GM21528 (cell line): ENCODE data around the gene PRCD.

Experiments
- ATAC-seq: cut with Tn5 transposase; IDR thresholded peaks from one replicate; pipeline ENCODE4 v1.9.1; 2021; ENCODE audit warnings: mild to moderate bottlenecking, moderate library complexity; ENCODE audit not compliant: unreplicated experiment, low FRiP score

The PRCD gene

DNA sequence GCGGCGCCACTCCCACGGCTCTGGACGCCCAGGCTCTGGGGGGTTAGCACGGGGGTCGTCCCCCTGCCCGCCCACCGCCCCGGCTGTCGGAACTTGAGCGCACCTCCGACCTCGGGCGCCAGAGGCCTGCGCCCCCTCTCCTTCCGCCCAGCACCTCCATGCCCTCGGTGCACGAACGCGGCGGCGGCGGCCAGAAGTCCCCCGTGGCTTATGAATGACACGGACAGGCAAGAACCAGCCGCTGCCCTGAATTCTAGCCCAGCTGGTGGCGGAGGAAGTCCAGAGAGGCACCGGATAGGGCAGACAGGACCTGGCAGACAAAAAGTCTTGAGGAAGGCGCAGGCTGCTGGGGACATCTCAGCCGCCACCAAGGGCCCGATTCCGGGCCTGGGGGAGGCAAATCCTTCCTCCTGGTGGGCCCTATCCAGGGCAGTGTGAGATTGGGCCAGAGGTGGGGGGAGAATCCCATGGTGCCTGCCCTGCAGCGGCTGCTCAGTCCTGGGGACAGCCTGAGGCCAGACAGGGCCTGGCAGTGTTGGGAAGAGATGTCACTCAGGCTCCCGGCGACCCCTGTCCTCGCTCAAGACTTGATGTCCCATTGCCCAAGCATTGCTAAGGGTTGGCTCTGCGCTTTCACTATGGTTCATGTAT is 1.4 kb upstream of the PRCD start:
- no peak for ATAC-seq

DNA sequence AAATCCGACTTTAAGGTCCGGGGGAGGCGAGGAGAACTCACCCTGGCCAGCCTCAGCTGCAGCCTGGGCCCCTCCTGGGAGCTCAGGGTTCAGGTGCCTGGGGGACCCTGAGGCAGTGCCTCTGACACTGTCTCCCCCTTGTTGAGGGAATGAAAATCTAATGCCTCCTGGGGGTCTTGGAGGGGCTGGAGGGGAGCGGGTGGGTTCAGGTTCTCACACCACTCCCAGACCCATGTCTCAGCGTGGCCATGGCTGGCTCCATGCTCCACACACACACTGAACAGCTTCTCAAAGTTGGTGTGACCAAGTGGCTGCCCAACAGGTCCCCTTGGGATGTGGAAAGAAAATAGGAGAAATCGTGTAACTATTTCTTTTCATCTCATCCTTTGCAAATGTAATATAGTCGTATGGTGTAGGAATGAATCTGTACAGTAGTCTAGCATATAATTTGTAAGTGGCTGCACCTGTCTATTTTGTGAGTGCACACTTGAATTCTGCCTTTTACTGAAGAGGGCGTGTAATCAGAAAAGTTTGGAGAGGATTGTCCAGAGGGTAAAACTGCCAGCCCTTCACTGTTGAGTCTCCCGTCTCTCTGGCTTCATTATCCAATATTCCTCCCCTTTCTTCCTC is 788 bp upstream of the PRCD start:
- ATAC-seq, result no peak

DNA sequence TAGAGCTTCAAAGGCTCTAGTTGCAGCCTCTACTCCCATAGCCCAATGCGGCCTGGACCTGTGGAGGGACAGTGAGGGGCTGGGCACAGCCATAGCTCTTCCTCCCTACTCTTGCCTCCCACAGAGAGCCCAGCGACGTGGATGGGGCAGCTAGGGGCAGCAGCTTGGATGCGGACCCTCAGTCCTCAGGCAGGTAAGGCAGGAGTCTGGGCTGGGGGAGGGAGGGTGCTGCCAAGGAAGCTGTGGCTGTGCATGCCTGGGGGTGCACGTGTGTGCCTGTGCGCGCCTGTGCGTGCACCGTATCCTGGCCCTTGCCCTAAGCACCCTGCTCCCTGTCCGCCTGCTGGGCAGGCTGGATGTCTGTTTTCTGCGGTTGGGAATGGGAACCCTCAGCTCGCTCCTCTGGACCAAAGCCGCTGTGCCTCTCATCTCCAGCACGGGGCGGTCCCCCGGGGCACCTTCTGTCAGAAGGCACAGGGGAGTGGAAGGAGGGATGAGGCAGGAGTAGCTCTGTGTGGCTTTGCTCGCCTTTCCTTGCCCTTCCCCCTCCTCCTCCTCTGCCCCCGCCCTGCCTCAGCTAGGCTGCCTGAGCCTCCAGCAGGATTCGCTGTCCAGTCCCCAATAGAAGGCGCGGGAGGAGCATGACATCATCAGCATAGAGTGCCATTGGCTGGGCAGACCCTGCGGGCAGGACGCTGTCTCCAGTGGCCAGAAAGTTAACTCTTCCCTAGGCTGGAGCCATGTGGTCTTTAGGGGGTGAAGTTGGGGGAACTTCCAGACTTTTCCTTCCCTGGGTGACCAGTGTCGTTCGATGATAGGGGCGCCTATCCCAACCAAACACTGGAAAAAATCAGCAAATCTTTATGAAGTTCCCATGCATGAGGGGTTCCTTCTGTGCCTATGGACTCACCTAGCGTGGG is 797 bp downstream of the PRCD start:
- no peak for ATAC-seq

DNA sequence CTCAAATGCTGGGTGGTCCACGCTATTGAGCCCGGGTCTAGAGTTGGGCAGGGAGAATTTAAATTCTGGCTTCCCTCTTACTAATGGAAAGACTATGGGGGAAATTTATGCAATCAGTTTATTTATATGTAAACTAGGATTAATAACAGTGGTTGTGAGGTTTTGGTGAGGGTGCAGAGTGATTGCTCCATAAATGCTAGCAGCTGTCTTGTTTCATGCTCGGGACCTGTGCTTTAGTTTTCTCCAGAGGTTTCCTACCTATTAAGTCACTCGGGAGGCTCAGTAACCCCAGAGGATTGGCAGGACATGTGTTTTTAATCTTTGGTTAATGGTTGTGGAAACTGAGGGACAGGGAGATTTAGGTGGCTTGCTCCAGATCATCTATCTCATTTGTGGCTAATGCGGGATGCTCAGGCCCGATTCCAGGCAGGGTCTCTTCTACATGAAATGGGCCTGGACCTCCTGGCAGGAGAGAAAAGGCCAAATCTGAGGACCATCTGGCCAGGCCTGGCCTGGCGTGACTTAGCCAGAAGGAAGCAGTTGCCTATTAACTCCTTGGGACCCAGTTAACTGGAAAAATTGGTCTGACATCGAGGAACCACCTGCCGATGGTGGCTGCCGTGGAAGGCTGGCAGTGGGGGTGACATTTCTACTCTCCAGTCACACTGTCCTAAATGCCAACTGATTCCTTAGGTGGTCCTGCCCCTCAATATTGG is 2.1 kb downstream of the PRCD start:
- no peak for ATAC-seq

DNA sequence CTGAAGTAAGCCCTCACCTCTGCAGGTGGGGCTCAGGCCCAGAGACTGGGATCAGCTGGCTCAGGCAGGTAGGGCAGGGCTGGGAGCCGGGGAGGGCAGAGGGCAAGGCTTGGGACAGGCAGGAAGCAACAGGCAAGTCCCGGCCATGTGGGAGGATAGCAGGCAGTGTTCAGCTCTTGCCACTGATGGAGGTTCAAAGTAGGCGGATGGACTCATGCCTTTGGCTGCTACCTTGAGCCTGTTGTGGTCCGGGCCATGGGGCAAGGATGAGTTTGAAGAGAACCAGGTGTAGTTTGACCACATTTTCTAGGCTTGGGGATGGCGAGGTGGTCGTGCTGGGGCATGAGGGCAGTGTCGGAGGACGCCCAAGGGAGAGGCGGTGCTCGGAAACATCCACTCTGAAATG is 2.7 kb downstream of the PRCD start:
- ATAC-seq, result no peak

DNA sequence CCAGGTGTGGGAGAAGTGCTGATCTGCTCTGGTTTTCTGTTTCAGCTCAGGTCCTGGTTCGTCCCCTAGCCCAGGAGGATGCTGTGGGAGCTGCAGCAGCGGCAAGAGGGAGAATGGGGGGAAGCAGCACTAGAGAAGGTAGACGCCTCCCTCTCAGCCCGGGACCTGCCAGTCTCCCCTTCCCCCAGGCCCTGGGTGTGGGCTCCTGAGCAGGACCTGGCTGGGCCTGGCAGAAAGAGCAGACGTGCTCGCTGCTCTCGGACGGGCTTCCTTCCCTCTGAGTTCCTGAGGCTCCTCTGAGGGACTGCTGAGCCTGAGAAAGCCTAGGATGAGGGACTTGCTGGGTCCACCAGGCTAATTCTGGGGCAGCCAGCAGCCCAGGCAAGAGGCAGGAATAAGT is 3.1 kb downstream of the PRCD start:
- no peak for ATAC-seq

DNA sequence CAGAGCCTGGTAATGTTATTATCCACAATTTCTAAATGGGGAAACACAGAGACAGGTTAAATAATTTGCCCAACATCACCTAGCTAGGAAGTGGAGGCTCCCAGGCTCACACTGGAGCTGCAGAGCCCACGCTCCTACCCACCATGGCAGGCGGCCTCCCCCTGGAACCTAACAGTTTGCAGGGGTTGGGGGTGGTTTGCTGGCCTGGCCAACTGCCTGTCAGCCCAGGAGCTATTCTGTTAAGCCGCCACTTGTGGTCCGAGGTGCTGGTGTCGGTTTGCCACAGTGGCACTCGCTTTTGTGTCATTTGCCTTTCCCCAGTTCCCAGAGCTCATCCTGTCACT is 3.6 kb downstream of the PRCD start:
- ATAC-seq, result no peak

DNA sequence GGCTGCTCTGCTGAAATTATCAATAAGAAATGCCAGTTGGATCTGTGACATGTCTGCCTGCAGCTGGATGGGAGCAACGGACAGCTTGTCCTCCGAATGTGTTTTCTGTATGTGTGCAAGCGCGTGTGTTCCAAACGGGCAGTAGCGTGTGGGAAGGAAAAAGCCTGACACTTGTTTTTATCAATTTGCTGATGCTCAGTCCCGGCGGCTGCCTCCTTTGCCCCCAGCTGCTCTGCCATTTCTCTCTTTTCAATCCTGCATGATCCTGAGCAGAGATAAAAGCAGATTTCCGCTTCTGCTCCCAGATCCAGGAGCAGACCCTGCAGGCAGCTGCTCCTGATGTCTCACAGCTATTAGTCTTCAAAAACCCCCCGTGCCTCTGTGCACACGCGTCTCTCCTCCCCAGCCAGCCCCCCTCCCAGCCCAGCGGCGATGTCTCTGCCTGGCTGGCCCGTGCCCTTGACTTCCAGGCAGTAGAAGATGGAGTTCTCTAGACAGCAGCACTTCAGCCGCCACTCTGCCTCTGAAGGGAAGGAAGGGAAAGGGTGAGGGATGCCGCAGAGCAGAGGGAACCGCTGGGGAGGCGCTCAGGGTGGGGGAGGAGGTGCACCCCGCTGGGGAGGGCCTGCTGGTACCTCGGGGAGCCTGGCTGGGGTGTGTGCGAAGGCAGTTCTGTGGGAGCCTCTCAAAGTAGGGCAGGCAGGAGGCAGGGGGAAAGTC is 4.1 kb downstream of the PRCD start:
- no peak for ATAC-seq

DNA sequence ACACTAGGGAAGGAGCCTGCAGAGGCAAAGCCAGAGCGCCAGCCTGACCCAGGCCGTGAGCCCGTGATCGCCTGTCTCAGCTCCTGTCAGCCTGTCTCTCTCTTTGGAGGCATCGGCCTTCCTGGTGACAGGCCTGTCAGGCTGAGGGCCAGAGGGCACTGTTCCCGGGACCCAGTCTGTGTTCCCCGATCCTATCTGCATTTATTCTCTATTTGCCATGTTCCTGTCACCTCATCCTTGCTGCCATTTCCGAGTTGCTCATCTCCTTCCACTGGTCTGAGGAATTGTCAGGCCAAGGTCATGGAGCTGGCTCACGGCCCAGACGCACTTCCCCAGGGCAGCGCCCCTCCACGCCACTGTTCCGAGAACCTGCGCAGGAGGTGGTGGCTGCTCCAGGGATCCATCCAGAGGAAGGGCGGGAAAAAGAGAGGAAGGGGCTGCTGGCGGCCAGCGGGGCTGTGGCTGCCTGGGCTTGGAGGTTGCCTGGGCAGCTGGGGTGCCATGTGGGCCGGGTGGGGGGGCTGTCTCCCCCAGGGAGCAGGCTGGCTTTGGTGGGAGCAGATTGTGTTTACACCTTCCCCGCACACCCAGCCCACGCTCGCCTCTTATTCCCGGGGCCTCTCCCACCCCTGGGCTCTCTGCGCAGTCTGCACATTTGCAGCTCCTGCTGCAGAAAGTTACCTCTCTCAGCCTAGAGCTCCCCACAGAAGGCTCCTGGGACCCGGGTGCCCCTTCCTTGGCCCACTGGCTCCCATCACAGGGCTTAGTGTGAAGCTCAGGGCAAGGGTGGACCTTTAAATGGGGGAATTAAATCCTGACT is 4.9 kb downstream of the PRCD start:
- ATAC-seq, result no peak

DNA sequence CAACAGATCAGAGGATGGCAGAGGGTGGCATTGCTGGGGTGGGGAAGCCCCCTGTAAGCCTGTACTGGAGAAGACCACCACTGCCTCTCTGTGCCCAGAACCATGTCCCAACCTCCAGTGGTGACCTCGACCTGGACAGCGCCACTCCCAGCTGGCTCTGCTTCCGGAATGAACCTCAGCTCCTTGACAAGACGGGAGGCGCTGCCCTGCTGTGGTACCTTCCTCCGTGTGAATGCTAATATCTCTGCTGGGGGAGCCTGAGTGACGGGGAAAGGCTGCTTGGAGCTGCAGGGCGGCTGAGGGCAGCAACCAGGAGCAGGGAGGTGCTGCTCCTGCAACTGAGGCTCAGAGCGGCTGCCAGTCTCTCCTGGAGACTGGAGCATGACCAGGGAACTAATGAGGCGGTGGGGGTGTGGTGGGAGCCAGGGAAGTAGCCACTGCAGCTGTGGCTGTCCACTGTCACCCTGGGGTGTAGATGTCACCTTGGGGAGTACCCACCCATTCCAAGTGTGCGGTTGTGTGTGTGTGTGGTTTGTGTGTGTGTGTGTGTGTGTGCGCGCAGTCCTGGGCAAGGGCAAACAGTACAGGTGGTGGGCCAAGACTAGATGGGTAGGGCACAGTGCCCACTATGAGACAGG is 6.2 kb downstream of the PRCD start:
- ATAC-seq, result no peak

DNA sequence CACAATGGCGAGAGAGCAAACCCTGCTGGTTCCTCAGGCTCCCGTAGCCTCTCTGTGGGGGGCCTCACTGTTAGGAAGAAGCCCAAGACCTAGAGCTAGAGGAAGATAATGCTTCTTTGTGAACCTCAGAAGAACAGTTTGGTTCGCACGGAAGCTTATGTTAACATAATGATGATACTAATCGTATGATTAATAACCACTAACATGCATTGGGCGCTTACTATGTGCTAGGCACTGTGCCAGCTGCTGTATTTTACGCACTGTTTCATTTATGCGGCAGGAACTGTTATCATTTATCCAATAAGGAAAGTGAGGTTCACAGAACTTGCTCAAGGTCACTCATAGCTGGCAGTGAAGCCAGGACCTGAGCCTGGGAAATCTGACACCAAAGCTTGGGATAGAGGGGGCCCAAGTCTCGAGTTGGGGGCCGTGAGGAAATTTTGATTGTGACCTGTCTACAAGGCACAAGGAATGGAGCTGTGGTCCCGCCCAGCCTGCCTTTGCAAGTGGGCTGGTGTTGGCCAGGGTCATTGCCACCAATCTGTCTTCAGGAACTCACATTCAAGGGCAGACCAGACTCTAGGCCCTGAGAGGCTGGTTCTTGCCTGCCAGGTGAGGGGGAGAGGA is 6.8 kb downstream of the PRCD start:
- no peak for ATAC-seq

DNA sequence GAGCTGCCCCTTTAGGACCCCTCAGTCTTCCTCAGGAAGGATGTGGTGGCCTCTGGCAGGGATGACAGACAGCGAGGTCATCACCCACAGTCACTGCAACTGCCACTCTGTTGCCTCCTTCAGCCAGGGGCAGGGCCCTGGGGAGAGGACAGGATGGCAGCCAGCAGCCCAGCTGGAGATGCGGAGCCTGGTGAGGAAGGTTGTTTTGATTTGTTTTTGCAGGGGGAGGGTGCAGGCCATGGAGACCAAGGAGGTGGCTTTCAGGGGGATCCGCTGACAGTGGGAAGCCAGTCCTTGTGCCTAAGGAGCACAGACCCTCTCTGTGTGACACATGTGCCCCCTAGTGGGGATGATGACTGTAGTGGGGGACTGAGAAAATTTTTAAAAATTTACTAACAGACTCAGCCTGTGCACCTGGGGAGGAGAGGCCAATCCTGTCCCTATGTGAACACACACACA is 7.4 kb downstream of the PRCD start:
- ATAC-seq, result no peak

DNA sequence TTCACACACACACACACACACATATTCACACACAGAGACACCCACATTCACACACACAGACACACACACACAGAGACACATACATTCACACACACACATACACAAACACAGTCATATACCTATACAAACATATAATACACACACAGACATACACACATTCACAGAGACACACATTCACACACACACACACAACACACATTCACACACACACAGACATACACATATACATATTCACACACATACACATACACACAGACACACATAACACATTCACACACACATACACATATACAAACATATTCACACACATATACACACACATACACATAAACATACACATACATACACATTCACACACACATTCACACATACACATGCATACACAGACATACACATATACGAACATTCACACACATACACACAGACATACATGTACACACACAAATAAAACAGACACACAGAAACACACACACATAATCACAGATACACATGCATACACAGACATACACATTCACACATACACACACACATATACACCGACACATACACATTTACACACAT is 7.9 kb downstream of the PRCD start:
- ATAC-seq, result no peak

DNA sequence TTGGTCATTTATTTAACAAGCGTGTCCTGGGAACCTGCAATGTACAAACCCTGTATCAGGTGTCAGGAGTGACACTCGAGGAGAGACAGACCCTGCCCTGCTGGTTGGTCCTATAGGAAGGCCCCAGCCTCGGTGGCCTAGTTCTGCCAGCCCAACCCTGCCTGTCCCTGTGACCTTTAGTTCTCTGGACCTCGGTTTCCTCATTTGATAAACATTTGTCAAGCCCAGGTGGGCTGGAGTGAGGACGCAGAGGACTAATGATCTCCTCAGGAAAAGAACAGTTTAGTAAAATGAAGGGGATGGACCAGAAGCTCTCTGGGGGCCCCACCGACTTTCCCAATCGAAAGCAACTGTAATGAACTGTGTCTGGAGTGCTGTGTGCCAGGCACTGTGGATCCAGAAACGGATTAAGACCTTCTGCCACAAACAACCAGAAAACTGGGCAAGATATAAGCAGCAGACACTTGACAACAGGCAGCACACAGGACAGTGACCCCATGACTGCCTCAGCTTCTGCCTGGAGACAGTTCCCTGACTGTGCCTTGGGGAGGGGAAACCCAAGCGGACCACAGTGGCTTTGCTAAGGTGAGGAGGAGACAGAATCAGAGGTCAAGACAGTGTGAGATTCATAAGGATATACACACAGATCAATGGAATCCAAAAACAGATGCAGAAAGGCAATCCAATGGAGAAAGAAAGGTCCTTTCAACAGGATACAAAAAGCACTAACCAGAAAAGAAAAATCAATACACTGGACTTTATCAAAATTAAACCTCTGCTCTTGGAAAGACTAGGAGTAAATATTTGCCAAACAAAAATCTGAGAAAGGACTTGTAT is 8.8 kb downstream of the PRCD start:
- no peak for ATAC-seq

DNA sequence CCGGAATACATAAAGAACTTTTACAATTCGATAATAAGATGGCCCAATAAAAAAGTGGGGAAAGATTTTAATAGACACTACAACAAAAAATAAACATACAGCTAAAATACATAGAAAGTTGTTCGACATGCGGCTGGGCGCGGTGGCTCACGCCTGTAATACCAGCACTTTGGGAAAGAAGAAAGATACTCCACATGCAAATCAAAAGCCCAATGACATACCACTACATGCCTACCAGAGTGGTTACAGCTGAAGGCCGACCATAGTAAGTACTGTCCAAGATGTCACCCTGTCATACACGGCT is 9.3 kb downstream of the PRCD start:
- ATAC-seq, result no peak

DNA sequence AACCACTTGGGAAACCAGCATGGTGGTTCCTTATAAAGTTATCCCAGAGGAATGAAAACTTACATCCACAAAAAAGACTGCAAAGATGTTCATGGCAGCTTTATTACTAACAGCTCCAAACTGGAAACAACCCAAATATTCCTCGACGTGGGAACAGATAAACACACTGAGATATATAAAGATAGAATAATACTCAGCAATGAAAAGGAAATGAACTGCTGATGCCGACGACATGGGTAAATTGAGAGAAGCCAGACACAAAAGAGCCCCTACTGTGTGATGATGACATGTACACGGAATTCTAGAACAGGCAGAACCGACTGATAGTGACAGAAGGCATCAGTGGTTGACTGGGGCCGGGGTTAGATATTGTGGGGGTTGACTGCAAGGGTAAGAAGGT is 9.7 kb downstream of the PRCD start:
- no peak for ATAC-seq

DNA sequence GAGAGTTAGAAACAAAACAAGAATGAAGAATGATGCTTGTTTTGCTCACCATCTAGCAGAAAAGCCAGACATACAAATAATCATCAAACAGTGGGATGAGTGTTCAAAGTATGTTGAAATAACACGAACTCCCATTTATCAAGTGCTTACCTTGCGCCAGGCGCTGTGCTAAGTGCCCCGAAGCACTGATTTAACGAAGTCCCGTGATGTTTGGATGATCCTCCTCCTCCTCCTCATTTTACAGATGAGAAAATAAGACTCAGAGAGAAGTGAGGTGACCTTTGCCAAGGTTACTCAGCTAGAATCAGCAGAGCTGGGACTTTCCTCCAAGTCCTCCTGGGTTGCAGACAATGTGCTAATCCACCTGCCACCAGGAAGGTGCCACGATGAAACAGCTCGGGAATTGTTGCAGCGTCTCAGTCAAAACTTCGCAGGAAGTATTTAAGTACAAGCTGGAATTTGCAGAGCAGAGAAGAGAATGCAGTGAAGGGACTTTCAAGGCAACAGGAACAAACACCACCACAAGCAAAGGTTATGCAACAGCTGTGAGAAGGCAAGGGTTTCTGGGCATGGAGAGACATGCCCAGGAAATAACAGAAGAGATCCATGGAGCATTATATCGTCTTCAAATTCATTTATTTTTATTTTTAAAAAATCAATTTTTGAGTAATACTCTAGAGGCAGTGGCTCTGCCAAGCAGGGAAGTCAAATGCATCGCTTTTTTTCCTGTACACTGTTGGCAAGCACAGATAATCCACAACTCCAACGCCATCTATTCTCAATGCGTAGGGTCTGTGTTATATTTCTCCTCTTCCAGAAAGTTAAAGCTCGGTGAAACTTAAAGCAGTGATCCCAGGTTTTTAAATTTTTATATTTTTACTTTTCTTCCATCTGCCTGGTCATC is 11.1 kb downstream of the PRCD start:
- ATAC-seq, result no peak
